Sigmoid colon (tissue), 7 donors: ENCODE data around the gene PLA2G15. TPM values are rescaled to one million over a fixed set of nuclear protein-coding genes. Genes with fewer than 3 reads are reported as not detected.
A peak's percentile ranks its signal among the peaks of the same experiment; 100 is the strongest.

ENCODE experiments used
- DNase-seq: peaks from one replicate; pipeline ENCODE4 v3.0.0-alpha.2; 2019
- H3K27ac ChIP-seq, 4 donors: fragments of 200-600 bp; sonication (generic); one replicate each; pipeline ENCODE4 v1.5.1; 2016 to 2019; ENCODE audit warnings: mild to moderate bottlenecking in 1 of 4
- H3K27me3 ChIP-seq, 3 donors: fragments of 200-600 bp; sonication (generic); one replicate each; pipeline ENCODE4 v1.5.1; 2019; ENCODE audit warnings: mild to moderate bottlenecking in 1 of 3
- H3K36me3 ChIP-seq, 4 donors: fragments of 200-600 bp; sonication (generic); one replicate each; pipeline ENCODE4 v1.5.1; 2016 to 2019
- H3K4me1 ChIP-seq, 4 donors: fragments of 200-600 bp; sonication (generic); one replicate each; pipeline ENCODE4 v1.5.1; 2017 to 2019
- H3K4me3 ChIP-seq, 4 donors: fragments of 200-600 bp; sonication (generic); one replicate each; pipeline ENCODE4 v1.5.1; 2017 to 2019; ENCODE audit warnings: mild to moderate bottlenecking in 2 of 4, moderate library complexity in 1 of 4
- H3K9me3 ChIP-seq, 4 donors: fragments of 200-600 bp in 3 of 4; sonication (generic) in 3 of 4; one replicate each; pipeline versions ENCODE4 v1.5.1 to v1.6.1; 2013 to 2019
- CTCF ChIP-seq, 4 experiments: fragments of 450-650 bp in 3 of 4; fragments of 200-600 bp in 1 of 4; IDR thresholded peaks; one replicate each; pipeline ENCODE4 v1.5.1; 2016 to 2019; ENCODE audit warnings: antibody characterized with exemption in 4 of 4, mild to moderate bottlenecking in 3 of 4, moderate library complexity in 2 of 4
- EP300 ChIP-seq, 4 donors: sonication (generic); formaldehyde crosslinking; IDR thresholded peaks; one replicate each; pipeline ENCODE4 v1.6.1; 2017; ENCODE audit warnings: antibody characterized with exemption in 4 of 4
- POLR2A ChIP-seq, 2 donors: fragments of 450-650 bp; IDR thresholded peaks; one replicate each; pipeline ENCODE4 v1.6.1; 2016; ENCODE audit warnings: antibody characterized with exemption in 2 of 2, mild to moderate bottlenecking in 2 of 2, moderate library complexity in 2 of 2
- POLR2AphosphoS5 ChIP-seq, 4 donors: sonication (generic); formaldehyde crosslinking; IDR thresholded peaks; one replicate each; pipeline ENCODE4 v1.6.1; 2017; ENCODE audit warnings: antibody characterized with exemption in 4 of 4
- WGBS, 2 donors: extraction: QIAGEN DNeasy Blood & Tissue Kit; methylation state at CpG; one replicate each; pipeline ENCODE4 v1.1.7; 2013; 5-methylcytosine and 5-hydroxymethylcytosine counted together
- intact Hi-C: fragments of 100-400 bp; cut with DNase I; formaldehyde crosslinking; loops from one replicate; pipeline ENCODE4 v1.15.1; 2023
- polyA plus RNA-seq, 3 donors: library from polyadenylated mRNA; stranded (reverse); fragments of 200-250 nt; gene quantifications; one replicate each; pipeline ENCODE4 v1.2.3, GENCODE V29; 2013
- total RNA-seq, 4 donors: library from RNA; depleted of rRNA; stranded (reverse); fragments of >200 nt; gene quantifications; one replicate each; pipeline ENCODE4 v1.1.0, GENCODE V29; 2016
- donor health status: healthy with polysubstance abuse.
- donor health status: Bipolar disorder and iron deficiency.
- donor health status: healthy.

PLA2G15 gene
- total and polyA plus RNA-seq, 7 donors: 4.2 to 15.7 (median 10.2) TPM

GRCh38 chr16:68274441-68274840 is 29.3 kb downstream of the PLA2G15 start:
- H3K4me3 ChIP-seq: no peak overlapping the region
- peaks cover 0 to 21% (median 7%) of the 10 kb centered on the region in 4 donors for H3K36me3 ChIP-seq
- H3K4me1 ChIP-seq: peaks cover 0 to 23% (median 23%) of the 10 kb centered on the region in 4 donors
- peak overlapping the region in 1 of 4 donors; percentile 73 for H3K27ac ChIP-seq
- 83 to 87% methylated on average over 4 of the region's 4 CpGs for WGBS, 2 donors
- intact Hi-C loops: no loop called here
- no peak for DNase-seq
- no peaks in the 10 kb centered on the region for H3K9me3 ChIP-seq
- no peaks in the 10 kb centered on the region for H3K27me3 ChIP-seq
- TF ChIP-seq POLR2AphosphoS5 (IDR thresholded peaks at IDR 0.05) (no peak), CTCF (IDR thresholded peaks at IDR 0.05) (no peak), POLR2A (IDR thresholded peaks at IDR 0.05) (no peak), EP300 (IDR thresholded peaks at IDR 0.05) (no peak)

- Histone ChIP-seq H3K4me3 (no peak overlapping the region), H3K36me3 (peaks cover 0 to 21% (median 7%) of the 10 kb centered on the region in 4 donors), H3K9me3 (no peaks in the 10 kb centered on the region), H3K27ac (peak overlapping the region; percentile 69 to 73 (median 71)), H3K4me1 (peaks cover 0 to 23% (median 20%) of the 10 kb centered on the region in 4 donors), H3K27me3 (no peaks in the 10 kb centered on the region)
- intact Hi-C loops: no loop called here
- TF ChIP-seq EP300 (IDR thresholded peaks at IDR 0.05): no peak
- TF ChIP-seq POLR2AphosphoS5 (IDR thresholded peaks at IDR 0.05): no peak
- no peak for TF ChIP-seq CTCF (IDR thresholded peaks at IDR 0.05)
- TF ChIP-seq POLR2A (IDR thresholded peaks at IDR 0.05): no peak
- no peak for DNase-seq
- 39 to 73% methylated on average over 4 of the region's 4 CpGs for WGBS, 2 donors
Observed at GRCh38 chr16:68275611-68276191, 30.5 kb downstream of the PLA2G15 start.

GRCh38 chr16:68276223-68276622 is 31.1 kb downstream of the PLA2G15 start:
- Histone ChIP-seq H3K4me1 (peaks cover 0 to 23% (median 20%) of the 10 kb centered on the region in 4 donors), H3K4me3 (no peak overlapping the region), H3K36me3 (peaks cover 0 to 22% (median 7%) of the 10 kb centered on the region in 4 donors), H3K27ac (peak overlapping the region; percentile 69 to 73 (median 71)), H3K27me3 (no peaks in the 10 kb centered on the region), H3K9me3 (no peaks in the 10 kb centered on the region)
- WGBS, 2 donors: 88 to 89% methylated on average over 3 of the region's 3 CpGs
- no peak for TF ChIP-seq EP300 (IDR thresholded peaks at IDR 0.05)
- no peak for TF ChIP-seq POLR2A (IDR thresholded peaks at IDR 0.05)
- no peak for TF ChIP-seq POLR2AphosphoS5 (IDR thresholded peaks at IDR 0.05)
- DNase-seq: no peak
- intact Hi-C loops: no loop called here

GRCh38 chr16:68279726-68280558 is 34.8 kb downstream of the PLA2G15 start:
- peaks cover 0 to 22% (median 19%) of the 10 kb centered on the region in 4 donors for H3K4me1 ChIP-seq
- H3K4me3 ChIP-seq: no peak overlapping the region
- WGBS, 2 donors: 72 to 84% methylated on average over 13 of the region's 13 CpGs
- TF ChIP-seq POLR2A (IDR thresholded peaks at IDR 0.05): no peak
- no peak for TF ChIP-seq CTCF (IDR thresholded peaks at IDR 0.05)
- TF ChIP-seq EP300 (IDR thresholded peaks at IDR 0.05): no peak
- H3K9me3 ChIP-seq: no peaks in the 10 kb centered on the region
- peaks cover 0 to 11% (median 4%) of the 10 kb centered on the region in 4 donors for H3K36me3 ChIP-seq
- intact Hi-C loops: no loop called here
- no peaks in the 10 kb centered on the region for H3K27me3 ChIP-seq
- H3K27ac ChIP-seq: no peak overlapping the region
- no peak for DNase-seq

GRCh38 chr16:68281368-68282063 is 36.3 kb downstream of the PLA2G15 start:
- DNase-seq: no peak
- TF ChIP-seq POLR2A (IDR thresholded peaks at IDR 0.05) (no peak), CTCF (IDR thresholded peaks at IDR 0.05) (no peak), POLR2AphosphoS5 (IDR thresholded peaks at IDR 0.05) (no peak), EP300 (IDR thresholded peaks at IDR 0.05) (no peak)
- H3K4me3 ChIP-seq: no peak overlapping the region
- H3K4me1 ChIP-seq: peaks cover 0 to 6% (median 6%) of the 10 kb centered on the region in 4 donors
- H3K9me3 ChIP-seq: no peaks in the 10 kb centered on the region
- H3K27me3 ChIP-seq: no peaks in the 10 kb centered on the region
- no peak overlapping the region for H3K27ac ChIP-seq
- WGBS, 2 donors: 76 to 78% methylated on average over 4 of the region's 4 CpGs
- peaks cover 0 to 9% (median 3%) of the 10 kb centered on the region in 4 donors for H3K36me3 ChIP-seq
- intact Hi-C loops: no loop called here
